K562 (cell line): ENCODE data around the gene WDR83. TPM values are rescaled to one million over a fixed set of nuclear protein-coding genes. Genes with fewer than 3 reads are reported as not detected.

Source experiments
- CBFB ChIP-seq: sonication (generic); formaldehyde crosslinking; IDR thresholded peaks from 2 replicates; pipeline ENCODE4 v1.4.0; 2020; ENCODE audit warnings: mild to moderate bottlenecking, missing genetic modification reagents
- FOXP1 ChIP-seq: sonication (generic); formaldehyde crosslinking; IDR thresholded peaks from 2 replicates; pipeline ENCODE4 v1.8.0; 2022; ENCODE audit warnings: mild to moderate bottlenecking, missing genetic modification reagents
- GABPA ChIP-seq: fragments of 200-800 bp; sonication (Bioruptor generic); conservative IDR thresholded peaks from 2 replicates; pipeline ENCODE4 v1.6.1; 2016; ENCODE audit warnings: low read depth, missing genetic modification characterization, missing compliant biosample characterization
- HMG20A ChIP-seq: fragments of 450-650 bp; formaldehyde crosslinking; conservative IDR thresholded peaks from 2 replicates; pipeline ENCODE4 v1.4.0; 2020; ENCODE audit warnings: mild to moderate bottlenecking, mixed read lengths
- HNRNPLL ChIP-seq: fragments of 200-400 bp; formaldehyde crosslinking; IDR thresholded peaks from 2 replicates; pipeline ENCODE4 v1.6.1; 2017; ENCODE audit warnings: low read length, low read depth, mild to moderate bottlenecking; ENCODE audit not compliant: poor library complexity, severe bottlenecking
- PCBP1 ChIP-seq: fragments of 200-400 bp; formaldehyde crosslinking; IDR thresholded peaks from 2 replicates; pipeline ENCODE4 v1.6.1; 2018; ENCODE audit warnings: mild to moderate bottlenecking, low read depth, low read length; ENCODE audit not compliant: poor library complexity, severe bottlenecking
- RCOR1 ChIP-seq, 2 experiments: IDR thresholded peaks; 2 replicates each; pipeline ENCODE4 v1.6.1; 2012; ENCODE audit warnings: low read depth in 2 of 2, low read length in 2 of 2, borderline replicate concordance in 1 of 2, improper control_type of control experiment in 1 of 2
- STAT5B ChIP-seq: fragments of 250-450 bp; sonication (Bioruptor Pico); IDR thresholded peaks from 2 replicates; pipeline ENCODE4 v1.8.0; 2021; ENCODE audit warnings: mild to moderate bottlenecking, inconsistent platforms
- SUPT5H ChIP-seq: fragments of 450-650 bp; IDR thresholded peaks from 2 replicates; pipeline ENCODE4 v1.6.1; 2016
- ZBTB33 ChIP-seq: sonication (generic); formaldehyde crosslinking; IDR thresholded peaks from 2 replicates; pipeline ENCODE4 v1.8.1; 2023; ENCODE audit warnings: mild to moderate bottlenecking, missing genetic modification reagents
- ZNF639 ChIP-seq, 2 experiments: fragments of 200-800 bp in 1 of 2; sonication (Bioruptor generic) in 1 of 2; sonication (generic) in 1 of 2; formaldehyde crosslinking in 1 of 2; IDR thresholded peaks in 1 of 2; conservative IDR thresholded peaks in 1 of 2; 2 replicates each; pipeline versions ENCODE4 v1.5.0 to v1.6.1; 2016 to 2020; ENCODE audit warnings: missing compliant biosample characterization in 1 of 2, missing genetic modification characterization in 1 of 2, missing genetic modification reagents in 1 of 2
- ZNF778 ChIP-seq: fragments of 450-650 bp; formaldehyde crosslinking; IDR thresholded peaks from 2 replicates; pipeline ENCODE4 v1.4.0; 2020; ENCODE audit warnings: mild to moderate bottlenecking, moderate library complexity
- ZNF79 ChIP-seq: fragments of 250-450 bp; sonication (Bioruptor Pico); IDR thresholded peaks from 2 replicates; pipeline ENCODE4 v1.4.0; 2020; ENCODE audit warnings: low read depth, mild to moderate bottlenecking, moderate library complexity
- polyA plus RNA-seq, 8 experiments: library from polyadenylated mRNA; depleted of rRNA in 4 of 8; stranded (reverse) in 5 of 8; unstranded in 3 of 8; fragments of >200 nt; fragmentation: Nextera tagmentation in 2 of 8; fragmentation: Illumina TruSeq in 1 of 8; extraction: Ambion mirVana in 2 of 8; extraction: Trizol in 1 of 8; gene quantifications; 2 replicates each; pipeline versions ENCODE4 v1.2.1 to v1.2.3, GENCODE V29; 2011 to 2014; ENCODE audit warnings: inconsistent platforms in 1 of 8, missing spikeins in 1 of 8
- total RNA-seq, 7 experiments: library from RNA; depleted of rRNA in 6 of 7; stranded (reverse); fragments of >200 nt in 6 of 7; fragmentation: Illumina TruSeq in 2 of 7; extraction: Trizol in 2 of 7; gene quantifications; 2 replicates each; pipeline versions ENCODE4 v1.2.1 to v1.2.3, GENCODE V29; 2011 to 2021; ENCODE audit warnings: low replicate concordance in 1 of 7
- TF ChIP-seq, protein P1 (sequence below): fragments of 250-450 bp; sonication (Bioruptor Pico); IDR thresholded peaks from 2 replicates; pipeline ENCODE4 v1.5.0; 2021
- TF ChIP-seq, protein P2 (sequence below): sonication (generic); formaldehyde crosslinking; IDR thresholded peaks from 2 replicates; pipeline ENCODE4 v1.8.0; 2022; ENCODE audit warnings: mild to moderate bottlenecking, missing genetic modification reagents
- TF ChIP-seq, protein P3 (sequence below): IDR thresholded peaks from 3 replicates; pipeline ENCODE4 v1.6.1; 2011; ENCODE audit warnings: borderline replicate concordance, mild to moderate bottlenecking; ENCODE audit not compliant: insufficient read length, insufficient read depth

Gene WDR83
- total and polyA plus RNA-seq, 9 of the 15 experiments (the other 6 are each of a cell fraction or from before 2014, with no cell fraction given): 0.52 to 21.3 (median 4.2) TPM

- TF ChIP-seq HNRNPLL (no peak), PCBP1 (no peak), STAT5B (no peak), ZBTB33 (CRISPR knock-in tag) (peak; percentile 97), FOXP1 (peak; percentile 89; the same call in 1 of the 2 replicates), SUPT5H (no peak), ZNF79 (CRISPR knock-in tag) (no peak), RCOR1 (IDR thresholded peaks at IDR 0.05; ENCODE audit: borderline replicate concordance in 1 of 2, low read depth in 2 of 2, low read length in 2 of 2) (peak in 1 of 2 experiments; percentile 48; a peak in 1 of 4 replicates), ZNF639 (CRISPR knock-in tag; conservative IDR thresholded peaks at IDR 0.05 in 1 of 2, IDR thresholded peaks at IDR 0.05 in 1 of 2) (no peak), GABPA (tag) (no peak), HMG20A (CRISPR knock-in tag) (no peak), CBFB (CRISPR knock-in tag) (peak; percentile 82; the same call in 1 of the 2 replicates), ZNF778 (CRISPR knock-in tag) (no peak)
- TF ChIP-seq, protein P1, sequence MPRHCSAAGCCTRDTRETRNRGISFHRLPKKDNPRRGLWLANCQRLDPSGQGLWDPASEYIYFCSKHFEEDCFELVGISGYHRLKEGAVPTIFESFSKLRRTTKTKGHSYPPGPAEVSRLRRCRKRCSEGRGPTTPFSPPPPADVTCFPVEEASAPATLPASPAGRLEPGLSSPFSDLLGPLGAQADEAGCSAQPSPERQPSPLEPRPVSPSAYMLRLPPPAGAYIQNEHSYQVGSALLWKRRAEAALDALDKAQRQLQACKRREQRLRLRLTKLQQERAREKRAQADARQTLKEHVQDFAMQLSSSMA (CRISPR knock-in tag): no peak
- TF ChIP-seq, protein P2, sequence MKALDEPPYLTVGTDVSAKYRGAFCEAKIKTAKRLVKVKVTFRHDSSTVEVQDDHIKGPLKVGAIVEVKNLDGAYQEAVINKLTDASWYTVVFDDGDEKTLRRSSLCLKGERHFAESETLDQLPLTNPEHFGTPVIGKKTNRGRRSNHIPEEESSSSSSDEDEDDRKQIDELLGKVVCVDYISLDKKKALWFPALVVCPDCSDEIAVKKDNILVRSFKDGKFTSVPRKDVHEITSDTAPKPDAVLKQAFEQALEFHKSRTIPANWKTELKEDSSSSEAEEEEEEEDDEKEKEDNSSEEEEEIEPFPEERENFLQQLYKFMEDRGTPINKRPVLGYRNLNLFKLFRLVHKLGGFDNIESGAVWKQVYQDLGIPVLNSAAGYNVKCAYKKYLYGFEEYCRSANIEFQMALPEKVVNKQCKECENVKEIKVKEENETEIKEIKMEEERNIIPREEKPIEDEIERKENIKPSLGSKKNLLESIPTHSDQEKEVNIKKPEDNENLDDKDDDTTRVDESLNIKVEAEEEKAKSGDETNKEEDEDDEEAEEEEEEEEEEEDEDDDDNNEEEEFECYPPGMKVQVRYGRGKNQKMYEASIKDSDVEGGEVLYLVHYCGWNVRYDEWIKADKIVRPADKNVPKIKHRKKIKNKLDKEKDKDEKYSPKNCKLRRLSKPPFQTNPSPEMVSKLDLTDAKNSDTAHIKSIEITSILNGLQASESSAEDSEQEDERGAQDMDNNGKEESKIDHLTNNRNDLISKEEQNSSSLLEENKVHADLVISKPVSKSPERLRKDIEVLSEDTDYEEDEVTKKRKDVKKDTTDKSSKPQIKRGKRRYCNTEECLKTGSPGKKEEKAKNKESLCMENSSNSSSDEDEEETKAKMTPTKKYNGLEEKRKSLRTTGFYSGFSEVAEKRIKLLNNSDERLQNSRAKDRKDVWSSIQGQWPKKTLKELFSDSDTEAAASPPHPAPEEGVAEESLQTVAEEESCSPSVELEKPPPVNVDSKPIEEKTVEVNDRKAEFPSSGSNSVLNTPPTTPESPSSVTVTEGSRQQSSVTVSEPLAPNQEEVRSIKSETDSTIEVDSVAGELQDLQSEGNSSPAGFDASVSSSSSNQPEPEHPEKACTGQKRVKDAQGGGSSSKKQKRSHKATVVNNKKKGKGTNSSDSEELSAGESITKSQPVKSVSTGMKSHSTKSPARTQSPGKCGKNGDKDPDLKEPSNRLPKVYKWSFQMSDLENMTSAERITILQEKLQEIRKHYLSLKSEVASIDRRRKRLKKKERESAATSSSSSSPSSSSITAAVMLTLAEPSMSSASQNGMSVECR: peak; percentile 59; the same call in 1 of the 2 replicates
- TF ChIP-seq, protein P3, sequence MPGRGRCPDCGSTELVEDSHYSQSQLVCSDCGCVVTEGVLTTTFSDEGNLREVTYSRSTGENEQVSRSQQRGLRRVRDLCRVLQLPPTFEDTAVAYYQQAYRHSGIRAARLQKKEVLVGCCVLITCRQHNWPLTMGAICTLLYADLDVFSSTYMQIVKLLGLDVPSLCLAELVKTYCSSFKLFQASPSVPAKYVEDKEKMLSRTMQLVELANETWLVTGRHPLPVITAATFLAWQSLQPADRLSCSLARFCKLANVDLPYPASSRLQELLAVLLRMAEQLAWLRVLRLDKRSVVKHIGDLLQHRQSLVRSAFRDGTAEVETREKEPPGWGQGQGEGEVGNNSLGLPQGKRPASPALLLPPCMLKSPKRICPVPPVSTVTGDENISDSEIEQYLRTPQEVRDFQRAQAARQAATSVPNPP: no peak
Observed at GRCh38 chr19:12639901-12640613, 26.6 kb upstream of the WDR83 start (continued).
